Stimulated activated CD4-positive, alpha-beta T cell treated with anti-CD3 and anti-CD28 coated beads, Interleukin-2, amount 100 ng/mL, for 24 hours (primary cell): ENCODE measurements around the gene MTUS2.

Experiments
- DNase-seq, 2 donors: peaks; one replicate each; pipeline ENCODE4 v3.0.0-alpha.2; 2020

The MTUS2 gene

DNA sequence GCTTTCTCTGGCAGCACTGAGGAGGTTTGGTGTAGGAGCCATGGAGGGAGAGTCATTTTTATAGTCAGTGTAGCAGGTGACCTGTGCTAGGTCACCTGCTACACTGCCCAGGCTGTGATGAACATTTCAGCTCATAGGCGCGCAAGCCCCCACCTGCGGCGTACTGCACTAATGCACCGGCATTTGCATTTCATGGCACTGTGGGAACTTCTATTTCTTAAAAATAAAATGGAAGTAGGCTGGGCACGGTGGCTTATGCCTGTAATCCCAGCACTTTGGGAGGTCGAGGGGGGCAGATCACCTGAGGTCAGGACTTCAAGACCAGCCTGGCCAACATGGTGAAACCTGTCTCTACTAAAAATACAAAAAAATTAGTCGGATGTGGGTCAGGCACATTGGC lies 674.4 kb downstream of the MTUS2 start:
- DNase-seq = no peak

DNA sequence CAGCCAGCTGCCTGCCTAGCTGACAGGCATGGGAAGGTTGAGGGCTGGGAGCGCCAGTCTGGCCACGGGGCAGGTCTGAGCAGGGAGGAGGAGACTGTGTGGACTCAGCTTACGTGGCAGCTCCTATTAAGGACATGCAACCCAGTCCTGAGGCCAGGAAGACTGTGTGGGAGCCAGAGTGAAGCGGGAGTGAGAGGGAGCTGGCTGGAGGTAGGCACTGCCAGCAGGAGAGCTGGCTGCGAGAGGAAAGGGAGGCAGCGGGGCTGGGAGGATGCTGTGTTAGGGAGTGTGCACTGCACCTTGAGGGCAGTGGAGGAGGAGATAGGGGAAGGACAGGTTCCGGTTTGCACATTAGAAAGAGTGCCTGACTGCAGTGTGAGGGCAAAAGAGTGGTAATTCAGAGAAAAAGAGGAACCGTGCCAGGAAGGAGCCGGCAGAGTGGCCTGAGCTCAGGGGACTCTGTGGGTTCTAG lies 676.1 kb downstream of the MTUS2 start:
- DNase-seq = no peak

DNA sequence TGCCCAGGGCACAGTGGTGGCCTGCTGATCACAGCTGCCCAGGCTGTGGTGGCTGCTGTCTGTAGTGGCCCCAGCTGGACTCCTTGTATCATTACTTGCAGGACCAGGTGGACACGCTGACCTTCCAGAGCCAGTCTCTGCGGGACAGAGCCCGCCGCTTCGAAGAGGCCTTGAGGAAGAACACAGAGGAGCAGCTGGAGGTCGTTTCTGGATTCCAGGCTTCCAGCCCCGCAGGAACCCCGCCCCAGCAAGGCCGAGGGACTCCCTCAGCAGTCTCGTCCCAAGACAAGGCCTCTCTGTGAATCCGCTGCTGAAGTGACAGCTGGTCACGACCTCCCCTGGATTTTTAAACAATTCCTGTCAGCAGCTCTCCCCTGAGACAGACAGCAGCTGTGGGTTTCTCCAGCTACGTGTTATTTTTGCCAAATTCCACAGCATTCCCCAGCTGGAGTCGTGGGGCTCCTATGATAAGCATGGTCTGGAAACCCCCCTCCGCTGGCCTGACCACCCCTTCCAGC lies 677.1 kb downstream of the MTUS2 start:
- no peak for DNase-seq

DNA sequence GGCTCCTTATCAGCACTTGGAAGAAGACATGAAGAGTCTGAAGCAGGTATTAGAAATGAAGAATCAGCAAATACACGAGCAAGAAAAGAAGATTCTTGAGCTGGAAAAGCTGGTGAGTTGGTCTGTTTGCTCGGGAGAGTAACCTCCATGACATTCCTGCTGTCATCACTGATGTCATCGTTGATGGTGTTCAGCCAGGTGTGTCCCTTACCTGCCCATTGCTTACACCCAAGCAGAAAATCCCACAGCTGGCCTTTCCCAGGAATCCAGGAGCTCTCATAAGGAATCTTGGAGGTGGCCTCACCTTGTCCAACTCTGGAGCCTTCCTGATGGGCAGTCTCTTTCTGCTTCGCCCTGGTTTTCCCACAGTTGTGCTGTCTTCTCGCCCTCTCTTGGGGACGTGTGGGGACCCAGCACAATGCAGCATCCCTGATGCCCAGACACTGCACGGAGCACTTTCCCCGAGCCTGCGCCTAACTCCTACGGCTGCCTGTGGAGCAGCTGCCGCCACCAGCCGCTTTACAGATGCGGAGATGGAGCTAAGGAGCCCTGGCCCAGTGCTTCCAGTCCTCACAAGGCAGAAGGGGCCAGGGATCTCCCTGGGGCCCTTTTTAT lies 678.4 kb downstream of the MTUS2 start:
- no peak for DNase-seq

DNA sequence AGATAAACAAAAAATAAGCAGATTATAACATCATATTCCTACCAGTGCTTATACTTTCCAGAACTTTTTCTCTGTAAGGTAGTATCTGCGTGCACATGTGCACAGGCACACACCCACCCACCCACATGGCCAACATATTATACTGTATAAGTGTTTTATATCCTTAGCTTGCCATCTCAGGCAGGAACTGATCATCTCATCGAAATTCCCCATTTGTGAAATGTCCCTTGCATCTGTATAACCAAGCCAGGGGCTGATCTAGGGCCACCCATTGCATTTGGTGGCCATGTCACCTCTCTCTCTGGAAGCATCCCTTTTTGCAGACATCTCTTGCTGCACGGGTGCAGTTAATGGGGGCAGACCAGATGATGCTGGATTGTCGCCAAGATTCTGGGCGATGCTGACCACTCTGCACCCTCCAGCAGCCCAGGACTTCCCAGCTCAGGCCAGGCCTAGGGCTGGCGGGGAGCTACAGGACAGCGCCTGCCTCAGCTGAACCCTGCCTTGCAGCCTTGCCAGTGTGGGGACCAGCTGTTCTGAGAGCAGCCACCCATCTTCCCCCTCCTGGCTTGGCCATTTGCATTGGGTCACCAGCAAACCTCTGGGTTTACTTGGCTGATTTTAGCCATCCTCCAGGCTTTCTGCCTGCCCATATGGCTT lies 679.5 kb downstream of the MTUS2 start:
- DNase-seq = no peak

DNA sequence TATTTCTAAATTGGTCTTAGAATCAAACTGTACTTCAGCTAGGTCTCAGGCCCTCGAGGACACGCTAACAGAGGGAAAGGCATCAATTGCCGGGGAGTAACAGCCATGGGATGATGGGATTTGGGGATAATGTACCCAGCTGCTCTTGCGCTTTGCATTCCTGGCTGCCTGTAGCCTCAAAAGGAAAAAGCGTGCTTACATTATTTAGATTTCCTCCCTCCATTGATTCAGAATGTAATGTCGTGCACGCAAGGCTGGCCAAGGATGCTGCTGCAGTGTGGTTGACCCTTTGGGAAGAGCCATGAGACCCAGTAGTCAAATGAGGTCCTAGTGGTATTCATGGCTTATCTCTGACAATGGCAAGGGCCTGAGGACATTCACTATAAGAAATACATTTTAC lies 680.2 kb downstream of the MTUS2 start:
- no peak for DNase-seq

DNA sequence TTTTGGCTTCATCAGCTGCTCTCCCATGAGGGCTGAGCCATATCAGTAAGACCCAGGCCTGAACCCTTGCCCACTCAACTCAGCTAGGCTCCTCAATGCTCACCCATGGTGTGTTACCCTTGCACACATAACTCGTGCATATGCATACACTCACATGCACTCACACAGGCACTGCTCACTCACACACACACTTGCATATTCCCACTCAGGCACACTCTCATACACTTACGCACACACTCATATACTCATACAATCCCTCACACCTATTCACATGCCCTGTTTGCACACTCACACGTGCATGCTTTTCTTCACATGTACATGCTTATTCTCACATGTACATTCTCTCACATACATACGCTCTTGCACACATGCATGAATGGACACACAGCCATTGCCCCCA lies 681.5 kb downstream of the MTUS2 start:
- DNase-seq = no peak

DNA sequence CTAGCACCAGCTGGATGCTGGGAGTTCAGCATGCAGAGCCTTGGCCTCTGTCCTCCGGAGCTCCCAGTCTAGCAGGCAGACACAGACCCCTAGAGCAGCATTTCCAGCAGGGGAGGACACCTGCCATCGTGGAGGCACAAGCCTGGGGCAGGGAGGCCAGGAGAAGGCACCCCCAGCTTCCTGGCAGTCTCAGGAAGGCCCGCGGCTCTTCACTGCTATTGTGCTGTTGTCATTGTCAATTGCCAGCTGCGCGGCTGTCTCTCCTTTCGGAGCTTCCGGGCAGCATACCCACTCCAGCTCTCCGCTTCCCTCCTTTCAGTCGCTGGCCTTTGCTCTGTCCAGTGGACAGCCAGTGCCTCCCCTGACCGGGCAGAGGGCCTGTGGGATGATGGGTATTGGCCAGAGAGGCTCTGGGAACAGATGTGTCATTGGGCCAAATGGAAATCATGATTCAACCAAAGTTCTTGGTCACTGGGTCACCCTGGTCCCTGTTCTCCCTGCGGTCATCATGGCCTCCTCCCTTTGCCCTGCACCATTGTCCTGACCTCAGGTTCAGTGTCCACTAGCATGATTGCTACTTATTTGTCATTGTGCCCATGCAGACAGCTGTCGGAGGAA lies 682.4 kb downstream of the MTUS2 start:
- DNase-seq = no peak

DNA sequence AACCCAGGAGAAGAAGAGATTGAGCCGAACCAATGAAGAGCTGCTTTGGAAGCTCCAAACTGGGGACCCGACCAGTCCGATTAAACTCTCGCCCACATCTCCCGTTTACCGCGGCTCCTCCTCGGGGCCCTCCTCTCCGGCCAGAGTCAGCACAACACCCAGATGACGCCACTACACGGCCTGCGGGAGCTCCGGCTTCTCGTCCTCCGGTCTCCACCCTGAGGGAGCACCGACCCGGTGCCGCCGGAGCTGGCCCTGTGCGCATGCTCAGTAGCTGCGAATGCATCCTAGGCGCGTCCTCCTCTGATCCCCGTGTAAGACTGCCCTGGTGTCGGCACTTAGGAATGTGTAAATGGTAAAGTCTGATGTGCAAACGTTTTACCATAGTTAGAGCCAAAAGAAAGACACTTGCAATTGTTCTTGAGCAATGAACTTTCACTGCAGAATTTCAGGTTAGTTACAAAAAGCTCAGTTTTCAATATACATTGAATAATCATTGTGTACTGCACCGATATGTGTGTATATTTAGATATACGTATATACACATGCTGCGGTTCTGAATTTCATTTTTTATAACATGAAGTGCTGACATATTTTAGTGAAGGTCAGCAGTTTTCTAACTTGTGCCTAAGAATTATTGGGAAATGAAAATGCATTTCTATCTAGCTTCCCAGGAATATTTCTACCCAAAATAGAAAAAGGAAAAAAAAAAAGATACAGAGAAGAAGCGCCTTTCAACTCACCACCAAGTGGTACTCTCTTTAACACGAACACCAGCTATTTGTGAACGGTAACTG lies 683.1 kb downstream of the MTUS2 start:
- peak in 1 of 2 donors; percentile 24 for DNase-seq

DNA sequence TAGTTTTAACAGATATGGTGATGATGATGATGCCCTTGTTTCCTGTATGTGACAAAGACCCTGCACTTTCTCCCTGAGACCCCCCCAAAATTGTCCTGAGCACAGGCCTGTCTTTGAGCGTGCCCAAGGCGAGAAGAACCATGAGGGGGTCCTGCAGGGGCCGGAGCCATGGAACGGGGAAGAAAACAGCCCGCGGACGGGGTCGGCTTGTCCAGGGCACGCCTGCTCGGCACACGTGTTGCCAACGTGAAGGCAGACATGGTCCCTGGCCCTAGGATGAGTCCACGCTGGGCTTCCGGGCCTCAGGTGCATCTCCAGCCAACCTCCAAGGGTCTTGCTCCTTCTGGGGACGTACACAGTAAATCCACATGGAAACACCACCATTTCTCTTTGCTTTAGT lies 684.6 kb downstream of the MTUS2 start:
- no peak for DNase-seq

DNA sequence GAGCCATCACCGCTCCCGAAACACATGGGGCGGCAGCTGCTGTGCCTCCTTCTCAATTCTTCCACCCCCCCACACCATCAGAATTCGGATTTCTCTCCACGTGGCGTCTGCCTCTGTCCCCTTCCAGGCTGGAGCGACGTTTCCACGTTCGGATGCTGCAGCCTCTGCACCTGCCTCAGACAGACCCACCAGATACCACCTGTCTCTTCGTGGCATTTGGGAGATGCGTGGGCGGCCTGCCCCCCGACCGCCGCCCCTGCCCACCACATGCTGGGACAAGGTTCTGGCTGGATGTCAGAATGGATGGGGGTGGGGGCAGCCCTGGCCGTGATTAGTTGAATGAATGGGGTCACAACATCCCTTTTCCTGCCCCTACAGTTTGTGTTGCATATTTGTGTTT lies 685.4 kb downstream of the MTUS2 start:
- no peak for DNase-seq

DNA sequence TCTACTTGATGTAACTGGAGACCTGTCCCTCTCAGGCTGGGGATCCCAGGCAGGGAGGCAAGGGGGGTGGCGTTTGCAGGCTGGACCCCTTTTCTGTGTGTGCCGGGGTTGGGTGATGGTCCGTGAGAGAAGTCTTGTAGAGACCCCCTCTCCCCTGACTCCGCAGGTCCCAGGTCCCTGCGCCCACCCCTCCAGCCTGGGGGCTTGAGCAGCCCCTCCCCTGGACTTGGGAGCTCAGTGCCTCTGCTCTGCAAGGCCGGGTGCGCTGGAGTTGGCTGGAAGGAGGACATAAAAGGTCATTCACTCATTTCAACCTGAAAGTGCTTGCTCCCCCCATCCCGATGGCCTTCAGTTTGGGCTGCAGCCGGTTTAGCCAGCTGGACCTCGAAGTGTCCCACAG lies 685.8 kb downstream of the MTUS2 start:
- DNase-seq = no peak

DNA sequence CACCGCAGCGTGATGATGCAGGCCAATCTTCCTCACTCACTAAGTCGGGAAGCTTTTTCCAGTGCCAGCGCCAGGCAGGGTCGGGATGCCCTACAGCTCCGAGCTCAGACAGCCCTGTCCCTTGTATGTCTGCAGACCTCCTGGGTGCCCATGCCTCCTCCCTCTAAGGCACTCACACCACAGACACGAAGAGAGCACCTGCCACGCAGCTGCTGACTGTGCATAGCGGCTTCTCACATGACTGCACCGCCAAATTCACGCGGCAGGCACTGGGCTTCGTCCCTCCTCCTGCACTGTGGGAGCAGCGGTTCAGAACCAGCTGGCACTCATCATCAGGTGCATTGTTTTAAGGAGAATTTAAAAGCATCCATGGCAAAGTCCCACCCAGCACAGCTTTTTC lies 687.2 kb downstream of the MTUS2 start:
- DNase-seq = no peak

DNA sequence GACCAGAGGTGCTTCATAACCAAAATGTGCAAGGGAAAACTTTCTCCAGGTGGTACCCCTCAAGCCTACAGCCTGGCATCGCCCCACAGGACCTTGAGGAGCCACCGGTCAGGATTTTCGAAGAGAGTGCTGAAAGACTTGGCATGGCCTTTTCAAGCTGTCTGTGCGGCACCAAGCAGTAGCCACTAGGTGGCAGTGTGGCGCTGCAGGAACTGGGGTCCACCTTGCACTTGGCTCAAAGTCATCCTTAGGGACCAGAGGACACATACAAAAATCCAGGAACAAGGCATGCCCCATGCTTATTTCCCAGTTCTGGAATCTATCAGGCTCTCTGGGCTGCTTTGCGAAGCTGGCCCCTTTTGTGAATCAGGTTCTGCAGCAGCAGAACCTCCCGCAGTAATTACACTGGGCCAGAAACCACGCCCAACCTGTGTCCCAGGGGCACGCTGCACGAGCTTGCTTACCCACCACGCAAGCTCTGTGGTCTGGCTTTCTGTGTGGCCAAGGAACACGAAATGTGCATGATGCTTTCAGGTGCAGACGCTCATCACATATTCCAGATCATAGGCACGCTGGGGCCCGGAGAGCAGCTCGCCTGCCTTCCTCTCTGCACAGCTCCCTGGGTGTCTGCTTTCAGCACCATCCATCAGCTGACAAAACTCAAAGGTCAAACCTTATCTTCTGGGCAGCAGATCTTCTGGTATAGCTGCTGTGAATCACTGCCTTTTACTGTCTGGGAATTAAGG lies 688.2 kb downstream of the MTUS2 start:
- peak; percentile 80 to 81 for DNase-seq

DNA sequence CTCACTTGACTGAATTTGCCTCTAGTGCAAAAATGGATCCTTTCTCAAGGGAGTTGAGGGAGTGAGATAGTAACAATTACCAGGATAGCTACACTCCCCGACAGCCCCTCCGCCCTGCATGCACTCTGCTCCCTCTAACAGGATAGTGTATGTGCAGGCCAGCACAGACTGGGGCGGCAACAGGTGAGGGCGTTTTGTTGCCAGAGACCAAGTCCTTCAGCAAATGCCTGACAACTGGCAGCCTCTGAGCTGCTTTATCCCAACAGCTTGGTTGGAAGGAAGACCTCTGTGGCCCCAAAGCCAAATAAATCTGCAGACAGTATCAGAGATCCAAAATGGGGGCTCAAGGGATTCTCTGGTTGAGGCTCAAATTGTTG lies 688.7 kb downstream of the MTUS2 start:
- no peak for DNase-seq

DNA sequence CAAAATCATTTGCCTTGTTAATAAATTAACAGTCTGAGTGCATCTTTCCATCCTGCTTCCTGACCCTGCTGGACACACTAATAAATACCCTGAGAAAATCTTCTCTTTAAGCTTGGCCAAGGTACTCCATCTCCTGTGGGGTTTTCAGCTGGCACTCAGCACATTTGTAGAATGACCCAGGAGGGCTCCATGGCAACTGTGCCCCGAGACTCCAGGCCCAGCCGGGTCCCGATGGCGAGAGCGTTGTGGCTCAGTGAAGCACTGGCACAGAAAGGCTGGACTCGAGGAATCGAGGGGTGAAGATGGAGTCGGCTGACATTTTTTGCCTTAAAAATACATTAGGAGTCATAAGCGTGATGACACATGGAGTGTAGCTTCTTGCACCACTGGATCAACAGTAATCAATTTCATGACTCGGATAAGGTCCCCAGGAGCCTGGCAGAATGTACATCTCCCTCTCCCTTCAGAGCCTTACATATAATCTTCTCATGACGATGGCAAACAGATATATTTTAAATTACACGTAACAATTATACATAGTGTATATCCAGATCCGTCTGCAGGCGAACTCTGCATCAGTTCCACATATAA lies 690.0 kb downstream of the MTUS2 start:
- DNase-seq = no peak

DNA sequence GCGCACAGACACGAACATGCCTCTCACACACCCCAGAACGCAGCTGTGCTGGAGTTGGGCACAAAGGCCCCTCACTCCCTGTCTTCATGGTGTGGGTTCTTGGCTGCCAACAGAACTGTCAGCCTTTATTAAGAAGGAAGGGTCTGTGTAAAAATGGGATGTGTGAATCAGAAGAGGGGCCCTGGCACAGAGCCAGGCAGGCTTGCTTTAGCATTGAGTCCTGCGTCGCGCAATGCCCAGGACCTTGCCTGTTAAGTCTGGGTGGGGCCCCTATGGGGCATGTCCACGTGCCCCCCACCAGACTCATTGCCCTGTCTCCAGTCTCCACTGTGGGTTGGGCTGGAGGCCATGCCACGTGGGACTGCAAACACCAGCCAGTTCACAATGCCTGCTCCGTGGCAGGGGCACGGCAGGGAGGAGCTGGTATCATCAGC lies 690.5 kb downstream of the MTUS2 start:
- DNase-seq = no peak

DNA sequence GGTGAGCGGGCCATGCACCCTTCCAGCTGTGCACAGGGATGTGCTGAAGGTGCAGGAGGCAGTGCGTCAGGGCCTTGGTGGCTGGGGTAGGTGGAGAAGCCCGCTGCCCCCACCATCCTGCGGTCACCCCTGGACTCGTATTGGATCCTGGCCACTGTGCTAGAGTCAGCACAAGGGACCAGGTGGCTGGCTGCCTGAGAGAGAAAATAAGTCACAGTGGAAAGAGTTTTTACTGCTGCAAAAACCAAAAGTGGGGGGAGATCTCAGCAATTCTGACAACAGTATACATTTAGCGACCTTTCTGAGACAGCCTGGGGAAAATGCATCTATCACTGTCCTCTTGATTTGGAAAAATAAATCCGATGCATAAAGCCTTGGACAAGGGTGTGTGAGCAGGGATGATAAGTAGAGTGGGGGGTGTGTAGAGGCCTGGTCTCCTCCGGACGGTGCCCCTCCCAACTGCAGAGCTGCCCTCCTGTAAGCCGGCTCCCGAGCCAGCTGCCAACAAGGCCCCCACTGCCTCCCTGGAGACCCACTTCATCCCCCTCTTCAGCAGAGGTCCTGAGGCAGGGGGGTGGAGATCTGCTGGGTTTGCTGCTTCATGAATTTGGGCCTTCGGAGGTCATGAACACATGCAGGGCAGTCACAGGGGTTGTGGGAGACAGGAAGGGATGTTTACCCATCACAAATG lies 691.1 kb downstream of the MTUS2 start:
- DNase-seq = no peak

DNA sequence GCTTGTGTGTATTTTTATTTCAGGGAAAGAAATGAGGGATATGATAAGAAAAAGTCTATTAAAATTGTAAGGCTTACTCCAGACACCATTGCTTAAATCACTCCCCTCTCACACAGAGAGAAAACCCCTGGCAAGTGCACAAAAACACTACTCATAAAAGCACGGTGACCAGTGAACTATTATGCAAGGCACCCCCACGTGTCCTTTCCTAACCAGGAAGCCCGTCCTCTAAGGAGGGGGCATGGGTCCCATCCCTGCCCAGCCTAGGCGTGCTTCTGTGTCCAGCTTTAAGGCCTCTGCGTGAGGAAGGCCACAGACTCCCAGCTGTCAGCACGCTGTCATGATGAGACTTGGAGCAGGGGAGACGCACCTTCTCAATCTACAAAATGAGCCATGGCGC lies 691.8 kb downstream of the MTUS2 start:
- no peak for DNase-seq

DNA sequence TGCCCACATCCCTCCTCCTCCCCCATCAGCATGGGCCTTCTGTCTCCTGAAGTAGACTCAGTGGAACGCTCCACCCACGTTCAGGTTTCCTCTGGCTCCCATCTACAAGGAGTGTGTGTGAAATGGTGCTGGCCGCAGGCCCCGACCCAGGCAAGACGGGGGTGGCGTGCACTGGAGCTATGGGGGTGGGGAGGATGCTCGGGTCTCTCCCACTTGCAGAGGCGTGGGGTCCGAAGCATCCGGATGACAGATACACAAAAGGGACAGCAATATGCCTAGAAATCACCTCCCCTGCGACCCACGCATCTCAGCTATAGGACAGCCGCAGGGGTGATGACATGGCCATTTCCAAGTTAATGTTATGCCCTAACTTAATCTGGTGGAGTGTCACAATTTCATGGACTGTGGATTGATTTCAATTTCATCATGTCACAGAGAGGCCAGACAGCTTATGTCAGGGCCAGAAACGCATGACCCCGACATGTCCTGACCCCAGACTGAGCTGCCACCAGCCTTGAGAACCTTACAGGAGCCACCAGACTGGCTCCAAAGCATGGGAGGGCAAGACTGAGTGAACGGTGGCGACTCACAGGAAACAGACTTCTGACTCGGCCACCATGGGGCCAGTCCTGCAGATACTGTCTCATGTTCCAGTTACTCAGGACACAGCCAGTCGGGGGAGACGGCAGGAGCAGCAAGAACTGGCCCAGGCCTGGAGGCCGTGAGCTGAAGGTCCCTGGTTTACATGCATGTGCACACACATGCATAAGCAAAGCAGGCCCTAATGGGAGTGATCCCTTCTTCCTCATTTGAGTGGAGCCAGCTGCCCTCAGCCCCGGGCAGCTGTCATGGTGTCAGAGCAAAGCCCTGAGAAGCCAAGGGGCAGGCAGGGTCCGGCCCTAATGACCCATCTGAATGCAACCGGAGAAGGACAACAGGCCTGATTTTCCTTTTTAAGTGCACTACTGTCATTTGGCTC lies 693.2 kb downstream of the MTUS2 start:
- DNase-seq = no peak
